CMK (cell line): Measurements from ENCODE around the gene DCAF6.
A peak's percentile ranks its signal among the peaks of the same experiment; 100 is the strongest.
"Not testable (repeated sequence)": the region's sequence is repeated elsewhere in the genome, so short reads cannot be mapped to it uniquely, and the experiment has no call there.

Experiments
- DNase-seq: peaks from one replicate; pipeline ENCODE4 v3.0.0-alpha.2; 2010; ENCODE audit warnings: low read depth

DCAF6 gene

DNA sequence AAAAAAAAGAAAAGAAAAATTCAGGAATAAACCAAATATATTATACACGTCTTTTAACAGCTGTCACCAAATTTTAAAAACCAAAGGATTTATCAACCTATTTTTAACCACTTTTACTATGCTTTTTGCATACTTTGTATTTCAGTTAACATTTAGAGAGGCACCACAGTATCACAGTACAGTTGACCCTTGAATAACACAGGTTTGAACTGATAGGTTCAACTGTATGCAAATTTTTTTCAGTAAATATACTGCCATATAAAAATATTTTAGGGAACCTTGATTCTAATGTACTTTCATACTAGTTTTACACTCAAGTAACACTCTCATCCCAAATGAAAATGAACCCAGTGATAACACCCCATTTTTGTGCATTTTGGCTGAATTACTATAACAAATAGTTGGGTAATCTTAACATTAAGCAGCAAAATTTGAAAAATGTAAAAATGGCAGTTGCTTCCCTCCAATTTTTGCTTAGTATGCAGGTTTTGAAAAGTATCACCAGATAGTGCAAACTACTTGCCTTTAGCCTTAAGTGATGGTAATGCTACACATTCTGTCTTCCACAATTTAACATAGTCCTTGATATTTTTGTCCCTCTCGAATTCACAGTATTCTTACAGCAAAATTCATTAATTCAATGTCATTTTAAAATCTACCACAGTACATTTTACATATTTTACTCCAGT lies 11.8 kb upstream of the DCAF6 start:
- no peak for DNase-seq

DNA sequence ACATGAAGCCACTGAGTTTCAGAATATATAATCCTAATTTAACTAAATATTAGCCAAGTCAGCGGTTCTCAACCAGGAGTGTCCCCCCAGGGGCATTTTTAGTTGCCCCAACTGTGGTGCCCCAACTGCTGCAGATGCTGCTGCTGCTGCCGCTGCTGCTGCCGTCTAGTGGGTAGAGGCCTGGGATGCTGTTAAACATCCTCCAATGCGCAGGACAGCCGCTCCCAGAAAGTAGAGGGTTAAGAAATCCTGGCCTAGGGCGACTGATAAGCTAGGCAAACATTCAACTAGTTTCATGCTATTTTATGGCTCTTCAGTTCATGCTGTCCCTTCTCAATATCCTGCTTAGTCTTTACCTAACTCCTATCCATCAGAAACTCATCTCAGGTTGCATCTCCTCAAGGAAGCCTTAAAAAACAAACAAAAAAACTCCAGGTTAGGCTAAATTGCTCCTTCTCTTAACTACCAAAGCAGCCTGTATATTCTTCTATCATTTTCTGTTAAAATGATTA lies 9.9 kb upstream of the DCAF6 start:
- no peak for DNase-seq

DNA sequence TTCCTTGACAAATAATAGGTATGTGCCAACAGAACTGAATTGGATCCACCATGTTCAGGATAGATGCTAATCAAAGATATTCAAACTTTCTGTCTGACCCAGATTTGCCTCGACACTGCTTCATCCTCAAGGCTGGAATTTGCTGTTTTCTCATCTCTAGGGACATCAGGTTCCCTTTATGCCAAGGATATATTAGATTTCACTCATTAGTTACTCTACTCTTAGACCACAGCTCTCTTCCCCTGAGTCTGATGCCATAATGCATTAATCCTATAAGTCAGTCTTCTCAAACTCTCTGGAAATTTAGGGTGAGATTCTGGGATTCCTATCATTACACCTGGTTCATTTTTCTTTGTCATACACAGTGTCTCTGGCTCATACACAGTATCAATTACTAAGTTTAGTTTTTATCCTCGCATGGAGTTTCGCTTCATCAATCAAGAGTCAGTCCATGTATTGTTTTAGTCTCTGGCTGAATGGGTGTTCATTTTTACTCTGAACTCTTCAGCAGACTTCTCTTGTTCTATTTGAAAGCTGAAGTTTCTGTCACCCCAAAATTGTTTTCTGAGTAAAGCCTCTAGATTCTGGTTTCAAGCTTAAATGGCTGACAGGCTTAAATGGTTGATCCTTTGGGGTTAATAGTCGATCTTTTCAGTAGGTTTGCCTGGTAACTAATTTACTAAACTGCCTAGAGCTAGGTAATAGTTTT lies 9.3 kb upstream of the DCAF6 start:
- no peak for DNase-seq

DNA sequence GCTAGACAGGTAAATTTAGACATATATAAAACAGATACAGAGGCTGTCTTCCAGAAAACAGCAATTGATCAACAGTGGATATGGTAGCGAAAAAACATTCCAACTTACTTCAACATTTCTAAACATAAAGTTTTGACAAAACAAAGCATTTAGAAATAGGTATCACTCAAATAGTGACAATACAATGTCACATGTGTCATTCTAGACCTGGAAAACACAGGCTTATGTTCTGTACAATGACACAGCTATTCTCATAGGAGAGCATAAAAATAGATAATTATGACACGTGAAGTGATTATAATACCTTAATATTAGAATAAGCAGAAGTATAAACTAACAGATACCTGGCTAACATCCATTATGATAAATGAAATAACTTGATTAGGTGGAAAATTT lies 8.0 kb upstream of the DCAF6 start:
- no peak for DNase-seq

DNA sequence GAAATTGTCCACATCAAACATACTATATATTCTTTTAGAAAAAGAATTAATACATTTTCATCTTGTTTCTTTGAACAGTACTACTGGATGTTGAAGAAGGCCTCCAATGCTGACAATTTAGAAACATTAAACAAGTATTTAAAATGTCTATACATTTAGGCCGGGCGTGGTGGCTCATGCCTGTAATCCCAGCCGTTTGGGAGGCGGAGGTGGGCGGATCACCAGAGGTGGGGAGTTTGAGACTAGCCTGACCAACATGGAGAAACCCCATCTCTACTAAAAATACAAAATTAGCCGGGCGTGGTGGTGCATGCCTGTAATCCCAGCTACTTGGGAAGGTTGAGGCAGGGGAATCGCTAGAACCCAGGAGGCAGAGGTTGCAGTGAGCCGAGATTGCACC lies 7.6 kb upstream of the DCAF6 start:
- DNase-seq, result not testable (repeated sequence)

DNA sequence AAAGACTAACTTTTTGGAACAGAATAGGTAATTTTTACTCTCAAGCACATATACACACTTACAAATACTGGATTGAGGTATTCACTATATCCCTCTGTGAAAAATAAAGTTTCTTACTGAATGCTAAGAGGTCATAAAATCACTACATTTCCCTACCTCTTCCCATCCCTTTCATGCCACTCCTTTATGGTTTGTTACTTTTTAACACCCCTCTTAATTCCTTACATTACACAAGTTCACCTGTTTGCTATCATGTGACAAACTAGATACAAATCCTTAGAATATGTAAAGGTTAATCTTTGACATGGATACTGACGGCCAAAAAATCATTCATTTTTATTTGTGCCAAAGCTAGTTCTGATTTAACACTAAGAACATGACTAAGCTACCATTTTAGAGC lies 6.8 kb upstream of the DCAF6 start:
- no peak for DNase-seq

DNA sequence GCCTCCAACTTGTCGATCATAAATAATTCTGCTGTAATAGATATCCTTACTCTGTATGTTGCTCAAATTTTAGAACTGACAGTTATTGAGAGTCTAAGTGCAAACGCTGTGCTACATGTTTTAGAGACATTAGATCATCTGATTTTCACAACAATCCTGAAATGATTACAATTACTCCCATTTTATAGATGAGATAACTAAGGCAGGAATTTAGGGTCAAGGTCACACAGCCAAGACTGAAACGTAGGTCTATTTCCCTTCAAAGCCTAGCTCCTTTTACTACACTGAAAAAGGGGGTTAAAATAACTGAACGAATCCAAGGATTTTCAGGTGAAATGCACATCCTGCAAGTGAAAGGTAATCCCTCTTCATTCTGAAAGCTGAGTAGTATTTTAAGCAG lies 2.7 kb upstream of the DCAF6 start:
- DNase-seq, result no peak

DNA sequence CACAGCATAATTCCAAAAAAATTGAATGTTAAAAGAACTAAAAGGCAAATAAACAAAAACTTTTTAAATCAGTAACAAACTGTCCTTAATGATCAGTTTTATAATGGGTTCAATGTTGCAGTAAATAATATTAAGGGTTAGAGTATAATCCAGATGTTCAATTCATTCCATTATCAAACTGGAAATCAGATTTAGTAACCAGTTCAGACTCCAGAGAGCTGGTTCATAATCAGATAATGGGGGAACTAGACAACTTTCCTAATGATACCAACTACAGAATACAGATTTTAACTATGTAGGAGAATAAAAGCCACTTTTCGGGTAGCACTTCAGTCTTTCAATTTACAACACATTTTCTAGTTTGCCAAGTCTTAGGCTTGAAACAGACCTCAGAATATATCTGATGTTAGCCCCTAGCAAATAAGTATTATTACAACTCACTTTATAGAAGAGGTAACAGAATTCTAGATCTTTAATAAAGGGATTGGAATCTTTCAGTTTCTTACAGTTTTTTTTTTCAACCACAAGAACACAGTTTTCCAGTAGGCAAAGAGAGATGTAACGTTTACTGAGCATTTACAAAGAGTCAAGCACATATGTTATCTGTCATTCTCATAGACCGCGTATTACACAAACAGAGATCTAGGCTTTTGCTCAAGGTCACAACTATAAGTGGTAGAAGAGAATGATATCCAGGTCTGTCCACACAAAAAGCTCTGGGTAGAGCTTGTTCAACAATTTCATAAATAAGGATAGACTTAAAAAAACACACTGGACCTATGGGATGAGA lies 1.9 kb upstream of the DCAF6 start:
- DNase-seq, result no peak

DNA sequence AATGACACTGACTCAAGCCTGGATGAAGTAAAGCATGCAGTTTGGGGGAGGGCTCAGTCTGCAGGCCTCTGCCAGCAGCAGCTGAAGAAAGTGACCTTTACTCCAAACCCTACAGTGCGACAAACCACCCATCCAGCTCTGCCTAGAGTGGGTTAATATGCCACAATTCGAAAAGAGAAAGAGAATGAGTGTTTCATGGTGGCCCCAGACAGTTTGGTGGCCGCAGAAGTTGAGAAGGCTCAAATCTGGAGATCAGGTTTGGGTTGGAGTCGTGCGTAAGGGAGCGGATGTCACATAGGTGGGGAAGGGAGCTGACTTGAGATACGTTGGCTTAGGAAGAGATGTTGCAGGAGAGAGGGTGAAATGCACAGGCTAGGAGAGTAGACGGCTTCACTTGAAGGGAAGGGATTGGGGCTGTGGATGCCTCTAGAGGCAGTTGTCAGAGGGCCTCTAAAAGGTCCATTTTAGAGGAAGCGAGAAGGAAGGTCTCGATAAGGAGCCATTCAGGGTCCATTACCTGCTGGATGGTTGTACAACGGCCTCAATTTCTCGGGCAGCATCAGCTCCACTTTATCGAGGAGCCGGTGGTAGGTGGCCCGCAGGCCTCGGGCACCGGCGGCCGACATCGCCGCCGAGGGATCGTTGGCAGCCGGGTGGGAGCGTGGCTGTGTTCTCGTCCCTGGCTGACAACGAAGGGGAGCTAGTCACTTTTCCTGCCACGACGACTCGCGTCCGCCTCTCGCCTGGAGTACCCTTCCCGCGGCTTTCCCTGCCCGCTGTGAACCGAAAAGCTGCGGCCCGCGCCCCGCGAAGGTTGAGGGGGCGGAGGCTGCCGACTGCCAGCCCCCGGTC lies 1.0 kb upstream of the DCAF6 start:
- DNase-seq, result no peak

DNA sequence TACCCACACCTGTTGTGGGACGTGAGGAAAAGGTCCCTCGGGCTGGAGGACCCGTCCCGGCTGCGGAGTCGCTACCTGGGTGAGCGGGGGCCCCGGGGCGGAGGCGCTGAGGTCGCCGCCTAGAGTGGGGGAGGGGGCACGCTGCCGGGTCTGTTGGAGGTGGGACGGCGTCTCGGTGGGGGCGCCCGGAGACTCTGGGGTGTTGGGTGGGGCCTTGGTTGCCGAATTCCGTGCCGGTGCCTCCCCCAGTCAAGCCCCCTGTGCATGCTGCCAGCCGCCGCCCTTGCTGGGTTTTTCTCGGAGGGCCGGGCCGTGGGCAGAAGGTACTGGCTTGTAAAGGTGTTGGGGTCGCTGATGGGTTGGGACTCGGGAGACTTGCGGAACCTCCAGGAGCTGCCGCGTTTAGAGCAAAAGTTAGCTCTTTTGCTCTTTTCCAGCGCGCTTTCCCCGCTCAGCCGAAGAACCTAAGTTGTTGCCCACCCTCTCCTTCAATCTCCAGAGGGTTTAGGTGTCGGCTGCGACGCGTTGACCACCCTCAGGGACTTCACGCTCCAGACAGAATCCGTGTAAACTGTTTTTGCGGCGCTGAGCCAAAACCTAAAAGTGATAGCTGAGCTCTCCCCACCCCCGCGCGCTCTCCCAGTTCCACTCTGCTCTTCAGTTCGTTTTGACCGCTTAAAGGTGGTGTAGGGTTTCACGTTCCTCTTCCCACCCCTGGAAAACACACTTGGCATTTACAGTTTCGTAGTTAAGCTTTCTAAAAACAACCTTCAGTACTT lies 636 bp downstream of the DCAF6 start, which contains the start of gene MPC2:
Gene MPC2 (minus strand): TSS at position 143 of the 779 bp plus-strand sequence. CDS start 1,231 bp downstream, outside the sequence.
- peak; percentile 52 for DNase-seq

DNA sequence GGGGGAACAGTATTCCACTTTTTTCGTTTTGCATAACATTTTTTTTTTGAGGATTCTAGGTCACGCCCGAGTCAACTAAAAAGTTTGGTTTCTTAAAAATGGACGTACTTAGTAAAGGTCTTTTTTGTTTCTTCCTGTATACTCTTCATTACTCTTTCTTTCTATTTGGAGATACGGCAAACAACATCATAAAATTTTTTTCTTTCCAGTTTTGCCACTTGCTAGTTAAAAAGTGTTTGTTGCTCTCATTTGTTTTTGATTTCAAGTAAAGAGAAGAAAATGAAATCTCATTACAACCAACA lies 1.2 kb downstream of the DCAF6 start:
- no peak for DNase-seq

DNA sequence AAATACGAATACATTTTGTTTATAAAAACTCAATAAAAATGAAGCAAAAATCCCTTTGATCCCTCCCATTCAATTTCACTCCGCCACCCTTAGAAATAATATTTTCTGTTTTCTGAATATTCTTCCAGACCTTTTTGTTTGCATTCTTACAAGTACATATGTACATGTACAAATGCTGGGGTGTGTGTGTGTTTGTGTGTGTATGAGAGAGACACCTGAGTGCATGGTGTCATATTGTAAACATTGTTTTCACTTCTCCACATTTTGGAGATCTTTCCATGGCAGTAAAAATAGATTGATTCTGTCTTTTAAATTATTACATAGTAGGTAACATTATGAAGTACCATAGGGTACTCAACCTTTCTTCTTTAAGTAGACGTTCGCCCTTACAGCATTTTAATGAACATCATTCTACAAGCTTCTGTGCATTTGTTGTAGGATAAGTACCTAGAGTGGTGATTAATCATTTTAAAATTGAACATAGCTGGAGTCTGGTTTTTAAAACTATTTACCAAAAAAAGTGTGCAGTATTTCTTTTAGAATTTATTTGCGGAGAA lies 1.7 kb downstream of the DCAF6 start:
- no peak for DNase-seq

DNA sequence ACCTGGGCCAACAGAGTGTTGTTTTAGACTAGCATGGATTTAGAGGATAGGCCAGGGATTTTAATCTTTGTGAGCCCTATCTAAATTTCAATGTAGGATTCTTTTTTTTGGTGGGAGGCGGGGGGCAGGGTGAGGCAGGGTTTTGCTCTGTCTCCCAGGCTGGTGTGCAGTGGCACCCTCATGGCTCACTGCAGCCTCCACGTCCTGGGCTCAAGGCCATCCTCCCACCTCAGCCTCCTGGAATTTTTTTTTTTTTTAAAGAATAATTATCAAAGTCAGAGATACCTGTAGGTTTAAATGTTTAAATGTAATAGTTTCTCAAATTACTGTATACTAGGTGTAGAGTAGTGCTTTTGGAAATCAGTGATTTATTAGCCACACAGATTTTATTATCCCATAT lies 3.8 kb downstream of the DCAF6 start:
- DNase-seq, result no peak

DNA sequence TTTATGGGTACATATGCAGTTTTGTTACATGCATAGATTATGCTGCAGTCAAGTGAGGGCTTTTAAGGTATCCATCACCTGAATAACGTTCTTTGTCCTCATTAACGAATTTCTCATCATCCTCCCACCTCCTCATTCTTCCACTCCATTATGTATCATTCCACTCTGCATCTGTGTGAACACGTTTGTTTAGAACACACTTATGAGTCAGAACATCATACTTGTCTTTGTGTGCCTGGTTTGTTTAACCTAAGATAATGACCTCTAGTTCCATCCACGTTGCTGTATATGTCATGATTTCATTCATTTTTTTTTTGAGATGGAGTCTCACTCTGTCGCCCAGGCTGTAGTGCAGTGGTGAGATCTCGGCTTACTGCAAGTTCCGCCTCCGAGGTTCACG lies 7.1 kb downstream of the DCAF6 start:
- DNase-seq, result no peak

DNA sequence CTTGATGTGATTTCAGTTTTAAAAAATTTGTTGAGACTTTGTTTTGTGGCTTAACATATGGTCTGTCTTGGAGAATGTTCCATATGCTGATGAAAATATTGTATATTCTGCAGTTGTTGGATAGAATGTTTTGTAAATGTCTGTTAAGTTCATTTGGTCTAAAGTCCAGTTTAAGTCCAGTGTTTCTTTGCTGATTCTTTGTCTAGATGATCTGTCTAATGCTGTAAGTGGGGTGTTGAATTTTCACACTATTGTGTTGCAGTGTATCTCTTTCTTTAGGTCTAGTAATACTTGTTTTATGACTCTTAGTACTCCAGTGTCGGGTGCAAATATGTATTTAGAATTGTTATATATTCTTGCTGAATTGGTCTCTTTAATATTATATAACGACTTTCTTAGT lies 11.2 kb downstream of the DCAF6 start:
- DNase-seq, result no peak

DNA sequence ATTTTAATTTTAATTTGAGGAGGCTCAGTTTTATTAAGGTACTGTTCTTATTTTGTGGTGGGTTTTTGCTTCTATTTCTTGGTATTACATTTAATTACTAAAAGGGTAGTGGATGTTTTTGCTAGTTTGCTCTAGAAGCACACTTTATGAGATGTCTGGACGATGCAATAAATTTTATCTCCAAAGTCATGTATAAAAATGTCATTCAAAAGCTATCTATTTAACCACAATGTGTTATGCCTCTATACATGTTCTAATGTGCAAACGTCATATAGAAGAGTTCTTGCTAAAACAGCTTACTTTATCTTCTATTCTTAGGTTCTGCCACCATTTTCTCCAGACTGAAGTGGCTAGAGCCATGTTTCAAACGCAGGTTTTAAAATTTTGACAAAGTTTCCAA lies 13.3 kb downstream of the DCAF6 start:
- DNase-seq, result no peak

DNA sequence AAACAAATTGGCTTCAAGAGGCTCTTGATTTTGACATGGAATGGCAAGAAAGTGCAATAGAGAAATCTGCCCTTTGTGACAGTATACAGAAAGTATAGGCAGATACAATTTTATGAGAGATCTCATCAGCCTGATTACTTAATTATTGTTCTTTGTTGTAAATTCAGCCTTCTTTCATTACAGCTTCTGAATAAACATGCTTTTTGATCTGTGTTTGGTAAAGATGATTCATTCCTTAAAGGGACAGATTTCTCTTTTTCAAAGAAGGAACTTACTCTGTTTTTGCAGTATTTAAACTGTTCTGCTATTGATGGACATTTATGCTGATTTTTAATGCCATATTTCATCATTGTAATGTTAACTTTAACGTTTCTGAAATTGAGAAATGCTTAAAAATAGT lies 14.1 kb downstream of the DCAF6 start:
- DNase-seq, result no peak

DNA sequence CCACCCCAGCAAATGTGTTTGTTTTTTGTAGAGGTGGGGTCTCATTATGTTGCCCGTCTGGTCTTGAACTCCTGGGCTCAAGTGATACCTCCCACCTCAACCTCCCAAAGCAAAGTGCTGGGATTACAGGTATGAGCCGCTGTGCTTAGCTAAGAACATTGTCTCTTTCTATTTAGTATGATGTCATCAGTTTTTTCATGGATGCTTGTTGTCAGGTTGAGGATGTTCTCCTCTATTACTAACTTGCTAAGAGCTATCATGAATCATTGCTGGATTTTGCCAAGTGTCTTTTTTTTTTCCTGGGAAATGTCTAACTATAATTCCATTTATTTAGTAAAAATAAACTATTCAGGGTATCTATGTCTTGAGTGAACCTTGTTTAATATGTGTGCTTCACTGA lies 19.4 kb downstream of the DCAF6 start:
- no peak for DNase-seq

DNA sequence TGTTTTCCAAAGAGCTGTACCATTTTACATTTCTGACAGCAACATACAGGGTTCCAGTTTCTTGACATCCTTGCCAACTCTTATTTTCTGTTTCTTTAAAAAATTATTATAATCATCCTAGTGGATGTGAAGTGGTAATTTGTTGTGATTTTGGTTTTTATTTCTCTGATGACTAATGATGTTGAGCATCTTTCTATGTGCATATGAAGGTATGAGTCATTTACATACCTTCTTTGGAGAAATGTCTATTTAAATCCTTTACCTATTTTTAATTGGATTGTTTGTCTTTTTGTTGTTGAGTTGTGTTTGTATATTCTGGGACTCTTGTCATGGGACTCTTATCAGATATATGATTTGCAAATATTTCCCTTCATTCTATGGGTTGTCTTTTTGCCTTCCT lies 21.2 kb downstream of the DCAF6 start:
- DNase-seq, result no peak

DNA sequence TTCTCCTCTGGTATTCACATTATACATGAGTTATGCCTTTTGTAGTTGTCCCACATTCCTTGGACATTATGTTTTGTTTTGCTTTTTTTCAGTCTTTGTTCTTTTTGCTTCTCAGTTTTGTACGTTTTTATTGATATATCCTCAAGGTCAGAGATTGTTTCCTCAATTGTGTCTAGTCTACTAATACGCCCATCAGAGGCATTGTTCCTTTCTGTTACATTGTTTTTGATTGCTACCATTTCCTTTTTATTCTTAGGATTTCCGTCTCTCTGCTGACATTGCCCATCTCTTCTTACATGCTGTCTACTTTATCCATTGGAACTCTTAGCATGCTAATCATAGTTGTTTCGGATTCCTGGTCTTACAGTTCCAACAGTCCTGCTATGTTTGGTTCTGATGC lies 28.2 kb downstream of the DCAF6 start:
- DNase-seq, result no peak

DNA sequence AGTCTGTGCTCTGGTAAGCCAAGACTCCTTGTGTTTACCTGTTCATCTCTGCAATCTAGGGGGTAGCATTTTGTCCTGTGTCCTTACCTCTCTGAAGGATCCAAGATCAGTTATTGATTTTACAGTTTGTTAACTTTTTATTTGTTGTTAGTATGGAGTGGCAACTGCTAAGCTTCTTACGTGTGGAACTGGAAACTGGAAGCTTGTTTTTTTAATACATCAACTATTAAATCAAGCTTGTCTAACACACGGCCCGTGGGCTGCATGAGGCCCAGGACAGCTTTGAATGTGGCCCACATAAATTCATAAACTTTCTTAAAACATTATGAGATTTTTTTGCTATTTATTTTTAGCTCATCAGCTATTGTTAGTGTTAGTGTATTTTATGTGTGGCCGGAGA lies 29.6 kb downstream of the DCAF6 start:
- no peak for DNase-seq
